Lung microvascular endothelial cell (primary cell): ENCODE data around the gene MDGA2. TPM values are rescaled to one million over a fixed set of nuclear protein-coding genes. Genes with fewer than 3 reads are reported as not detected.

Source experiments
- DNase-seq, 2 donors: peaks; one replicate each; pipeline versions ENCODE4 v3.0.0 to v3.0.0-alpha.2; 2010; ENCODE audit warnings: low read depth in 2 of 2
- total RNA-seq: library from RNA; depleted of rRNA; stranded (reverse); fragments of >200 nt; gene quantifications from 2 replicates; pipeline ENCODE4 v1.2.1, GENCODE V29; 2014

The MDGA2 gene
- total RNA-seq, 1 donor from 2014 or later = not detected

- DNase-seq = no peak
Observed at GRCh38 chr14:47150267-47150666, 525.1 kb downstream of the MDGA2 start.

- DNase-seq = no peak
Observed at GRCh38 chr14:47149326-47149725, 526.1 kb downstream of the MDGA2 start.

GRCh38 chr14:47148686-47149085, 526.7 kb downstream of the MDGA2 start:
- DNase-seq = no peak

GRCh38 chr14:47120645-47121044, 554.8 kb downstream of the MDGA2 start:
- no peak for DNase-seq

GRCh38 chr14:47103771-47104170, 571.6 kb downstream of the MDGA2 start:
- DNase-seq = no peak

GRCh38 chr14:47102472-47102871, 572.9 kb downstream of the MDGA2 start:
- DNase-seq = no peak

- DNase-seq = no peak
Observed at GRCh38 chr14:47085678-47086077, 589.7 kb downstream of the MDGA2 start.

- no peak for DNase-seq
Observed at GRCh38 chr14:47065326-47065725, 610.1 kb downstream of the MDGA2 start.

- no peak for DNase-seq
Observed at GRCh38 chr14:47060050-47060449, 615.4 kb downstream of the MDGA2 start.

- no peak for DNase-seq
Observed at GRCh38 chr14:47057364-47057763, 618.0 kb downstream of the MDGA2 start.

- DNase-seq = no peak
Observed at GRCh38 chr14:47044841-47045240, 630.6 kb downstream of the MDGA2 start.

GRCh38 chr14:47040550-47040949, 634.9 kb downstream of the MDGA2 start:
- peak in 1 of 2 donors; percentile 0 for DNase-seq

- DNase-seq = no peak
Observed at GRCh38 chr14:47039336-47039735, 636.1 kb downstream of the MDGA2 start.

GRCh38 chr14:47022721-47023120, 652.7 kb downstream of the MDGA2 start:
- no peak for DNase-seq

GRCh38 chr14:47020500-47020899, 654.9 kb downstream of the MDGA2 start:
- no peak for DNase-seq

GRCh38 chr14:47012533-47013280, 662.7 kb downstream of the MDGA2 start:
- DNase-seq = no peak

GRCh38 chr14:47009615-47010014, 665.8 kb downstream of the MDGA2 start:
- no peak for DNase-seq

- DNase-seq = no peak
Observed at GRCh38 chr14:47008732-47009131, 666.7 kb downstream of the MDGA2 start.

- DNase-seq = no peak
Observed at GRCh38 chr14:46999661-47000060, 675.7 kb downstream of the MDGA2 start.

GRCh38 chr14:46989566-46989965, 685.8 kb downstream of the MDGA2 start:
- DNase-seq = no peak

GRCh38 chr14:46988312-46988711, 687.1 kb downstream of the MDGA2 start:
- DNase-seq = no peak

GRCh38 chr14:46985529-46986380, 689.6 kb downstream of the MDGA2 start:
- DNase-seq = no peak

- DNase-seq = no peak
Observed at GRCh38 chr14:46973295-46973694, 702.1 kb downstream of the MDGA2 start.
